BLaER1 (cell line): ENCODE measurements around the gene EDDM13.
"Not testable (repeated sequence)": the region's sequence is repeated elsewhere in the genome, so short reads cannot be mapped to it uniquely, and the experiment has no call there.

Experiments used
- H3K27ac ChIP-seq: shearing (Covaris generic); formaldehyde crosslinking; 2 replicates; pipeline ENCODE4 v1.8.1; 2022
- H3K27me3 ChIP-seq: shearing (Covaris generic); formaldehyde crosslinking; 2 replicates; pipeline ENCODE4 v1.8.1; 2022
- H3K36me3 ChIP-seq: shearing (Covaris generic); formaldehyde crosslinking; 2 replicates; pipeline ENCODE4 v1.8.1; 2022
- H3K4me1 ChIP-seq: shearing (Covaris generic); formaldehyde crosslinking; 2 replicates; pipeline ENCODE4 v1.8.1; 2022
- H3K4me2 ChIP-seq: shearing (Covaris generic); formaldehyde crosslinking; 2 replicates; pipeline ENCODE4 v1.8.1; 2022
- H3K4me3 ChIP-seq: shearing (Covaris generic); formaldehyde crosslinking; 2 replicates; pipeline ENCODE4 v1.8.1; 2022
- H3K9ac ChIP-seq: shearing (Covaris generic); formaldehyde crosslinking; 2 replicates; pipeline ENCODE4 v1.8.1; 2022
- H3K9me3 ChIP-seq: shearing (Covaris generic); formaldehyde crosslinking; 2 replicates; pipeline ENCODE4 v1.8.1; 2022
- H4K20me1 ChIP-seq: shearing (Covaris generic); formaldehyde crosslinking; 2 replicates; pipeline ENCODE4 v1.8.1; 2022
- Cebpa-rat ChIP-seq: shearing (Covaris generic); IDR thresholded peaks from 2 replicates; pipeline ENCODE4 v1.8.1; 2022

Gene EDDM13

DNA sequence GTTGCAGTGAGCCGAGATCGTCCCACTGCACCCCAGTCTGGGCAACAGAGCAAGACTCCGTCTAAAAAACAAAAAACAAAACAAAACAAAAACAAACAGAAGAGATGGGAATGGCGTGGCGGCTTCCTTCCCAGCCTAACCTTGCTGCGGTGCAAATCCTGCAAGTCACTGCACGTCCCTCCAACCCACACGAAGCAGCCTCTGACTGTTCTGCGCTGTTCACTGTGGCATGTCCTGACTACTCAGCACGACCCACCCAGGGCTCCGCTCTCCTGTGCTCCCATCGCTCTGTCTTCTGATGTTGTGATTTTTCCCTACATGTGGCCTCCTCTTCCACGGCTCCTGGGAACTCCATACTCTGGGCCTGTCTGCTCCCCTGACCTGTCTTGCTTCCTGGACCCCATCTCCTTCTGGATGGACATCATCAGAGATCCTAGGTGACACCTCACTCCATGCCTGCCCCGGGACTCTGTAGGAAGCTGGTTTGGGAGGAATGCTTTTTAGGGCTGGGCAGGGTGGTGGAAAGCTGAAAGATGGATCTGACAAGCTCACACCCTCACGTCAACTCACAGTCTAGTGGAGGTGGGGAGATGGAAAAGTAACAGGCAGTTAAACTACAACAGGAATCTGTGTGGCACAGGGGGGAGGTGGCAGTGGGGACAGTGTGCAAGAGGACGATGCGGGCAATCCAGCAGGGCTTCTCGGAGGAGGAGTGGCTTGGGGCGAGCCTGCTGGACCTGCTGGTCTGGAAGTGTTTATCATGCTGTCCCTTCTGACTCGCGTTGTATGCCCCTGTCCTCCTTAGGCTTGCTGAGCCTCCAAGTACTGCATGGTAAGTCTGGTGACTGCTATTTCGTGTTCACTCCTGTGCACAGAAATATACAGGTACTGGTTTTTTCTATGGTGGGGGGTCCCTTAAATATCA, 23.2 kb downstream of the EDDM13 start:
- Histone ChIP-seq H4K20me1 (no peaks in the 10 kb centered on the region), H3K9me3 (no peaks in the 10 kb centered on the region), H3K4me1 (no peaks in the 10 kb centered on the region), H3K4me3 (no peak overlapping the region), H3K9ac (no peak overlapping the region), H3K27me3 (no peaks in the 10 kb centered on the region), H3K36me3 (peaks cover 41% of the 10 kb centered on the region; the same call in 1 of the 2 replicates), H3K4me2 (no peak overlapping the region), H3K27ac (no peak overlapping the region)
- TF ChIP-seq Cebpa-rat, result no peak

GRCh38 chr19:56297010-56297409, 24.5 kb downstream of the EDDM13 start:
- Histone ChIP-seq H3K4me2 (no peak overlapping the region), H3K4me3 (no peak overlapping the region), H4K20me1 (no peaks in the 10 kb centered on the region), H3K36me3 (peaks cover 37% of the 10 kb centered on the region; the same call in 1 of the 2 replicates), H3K9me3 (no peaks in the 10 kb centered on the region), H3K9ac (no peak overlapping the region), H3K27ac (no peak overlapping the region), H3K4me1 (peaks cover 7% of the 10 kb centered on the region), H3K27me3 (no peaks in the 10 kb centered on the region)
- TF ChIP-seq Cebpa-rat, result no peak

GRCh38 chr19:56299688-56300087, 27.1 kb downstream of the EDDM13 start:
- Histone ChIP-seq H3K9ac (no peak overlapping the region), H3K36me3 (peaks cover 25% of the 10 kb centered on the region; the same call in 1 of the 2 replicates), H3K9me3 (no peaks in the 10 kb centered on the region), H4K20me1 (no peaks in the 10 kb centered on the region), H3K27ac (no peak overlapping the region), H3K4me3 (no peak overlapping the region), H3K27me3 (no peaks in the 10 kb centered on the region), H3K4me2 (no peak overlapping the region), H3K4me1 (peaks cover 9% of the 10 kb centered on the region)
- TF ChIP-seq Cebpa-rat, result no peak

DNA sequence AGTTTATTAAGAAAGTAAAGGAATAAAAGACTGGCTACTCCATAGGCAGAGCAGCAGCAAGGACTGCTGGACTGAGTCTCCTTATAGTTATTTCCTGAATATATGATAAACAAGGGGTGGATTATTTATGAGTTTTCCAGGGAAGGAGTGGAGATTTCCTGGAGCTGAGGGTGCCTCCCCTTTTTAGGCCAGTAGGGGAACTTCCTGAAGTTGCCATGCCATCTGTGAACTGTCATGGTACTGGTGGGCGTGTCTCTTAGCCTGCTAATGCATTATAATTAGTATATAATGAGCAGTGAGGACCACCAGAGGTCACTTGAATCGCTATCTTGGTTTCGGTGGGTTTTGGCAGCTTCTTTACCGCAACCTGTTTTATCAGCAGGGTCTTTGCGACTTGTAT, 28.6 kb downstream of the EDDM13 start:
- peaks cover 26% of the 10 kb centered on the region; the same call in 1 of the 2 replicates for H3K36me3 ChIP-seq
- peaks cover 9% of the 10 kb centered on the region for H3K4me1 ChIP-seq
- no peak overlapping the region for H3K27ac ChIP-seq
- H3K4me3 ChIP-seq, result no peak overlapping the region
- no peaks in the 10 kb centered on the region for H3K27me3 ChIP-seq
- peak overlapping the region; percentile 72 for H3K4me2 ChIP-seq
- no peaks in the 10 kb centered on the region for H3K9me3 ChIP-seq
- H4K20me1 ChIP-seq, result no peaks in the 10 kb centered on the region
- no peak for TF ChIP-seq Cebpa-rat
- H3K9ac ChIP-seq, result no peak overlapping the region

GRCh38 chr19:56301886-56302620, 29.5 kb downstream of the EDDM13 start:
- peak overlapping the region; percentile 72 for H3K4me2 ChIP-seq
- no peak for TF ChIP-seq Cebpa-rat
- peaks cover 9% of the 10 kb centered on the region for H3K4me1 ChIP-seq
- no peaks in the 10 kb centered on the region for H3K27me3 ChIP-seq
- H4K20me1 ChIP-seq, result no peaks in the 10 kb centered on the region
- H3K4me3 ChIP-seq, result peak overlapping the region; percentile 5; the same call in 1 of the 2 replicates
- no peaks in the 10 kb centered on the region for H3K9me3 ChIP-seq
- H3K9ac ChIP-seq, result no peak overlapping the region
- H3K27ac ChIP-seq, result peak overlapping the region; percentile 56
- peaks cover 26% of the 10 kb centered on the region; the same call in 1 of the 2 replicates for H3K36me3 ChIP-seq

GRCh38 chr19:56304243-56304642, 31.7 kb downstream of the EDDM13 start:
- Histone ChIP-seq H4K20me1 (no peaks in the 10 kb centered on the region), H3K27me3 (no peaks in the 10 kb centered on the region), H3K4me2 (no peak overlapping the region), H3K9ac (no peak overlapping the region), H3K9me3 (no peaks in the 10 kb centered on the region), H3K27ac (no peak overlapping the region), H3K36me3 (peaks cover 34% of the 10 kb centered on the region; the same call in 1 of the 2 replicates), H3K4me1 (peaks cover 9% of the 10 kb centered on the region), H3K4me3 (no peak overlapping the region)
- TF ChIP-seq Cebpa-rat, result no peak

DNA sequence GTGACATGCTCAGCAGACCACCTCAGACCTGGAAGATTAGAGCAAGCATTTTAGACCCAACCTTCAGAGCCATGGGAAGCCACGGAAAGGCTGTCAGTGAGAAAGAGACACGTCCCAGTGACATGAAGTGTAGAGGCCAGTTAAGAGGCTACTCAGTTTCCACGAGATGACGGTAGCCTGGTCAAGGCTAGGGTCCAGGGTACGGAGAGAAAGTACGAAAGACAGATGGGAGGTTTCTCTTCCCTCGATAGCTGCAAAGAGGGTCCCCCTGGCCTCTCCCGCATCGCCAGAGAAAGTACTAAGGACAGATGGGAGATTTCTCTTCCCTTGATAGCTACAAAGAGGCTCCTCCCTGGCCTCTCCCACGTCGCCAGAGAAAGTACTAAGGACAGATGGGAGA, 33.5 kb downstream of the EDDM13 start:
- Histone ChIP-seq H3K4me3 (no peak overlapping the region), H3K27ac (no peak overlapping the region), H3K4me1 (peaks cover 9% of the 10 kb centered on the region), H3K9ac (no peak overlapping the region), H3K36me3 (peaks cover 50% of the 10 kb centered on the region), H3K4me2 (no peak overlapping the region), H4K20me1 (no peaks in the 10 kb centered on the region), H3K27me3 (no peaks in the 10 kb centered on the region), H3K9me3 (no peaks in the 10 kb centered on the region)
- TF ChIP-seq Cebpa-rat, result no peak

GRCh38 chr19:56307062-56307461, 34.5 kb downstream of the EDDM13 start:
- not testable (repeated sequence) for H3K27ac ChIP-seq, H3K9ac ChIP-seq, H3K27me3 ChIP-seq, H3K4me1 ChIP-seq, H4K20me1 ChIP-seq, H3K4me2 ChIP-seq, H3K9me3 ChIP-seq, H3K4me3 ChIP-seq
- peaks cover 50% of the 10 kb centered on the region for H3K36me3 ChIP-seq

DNA sequence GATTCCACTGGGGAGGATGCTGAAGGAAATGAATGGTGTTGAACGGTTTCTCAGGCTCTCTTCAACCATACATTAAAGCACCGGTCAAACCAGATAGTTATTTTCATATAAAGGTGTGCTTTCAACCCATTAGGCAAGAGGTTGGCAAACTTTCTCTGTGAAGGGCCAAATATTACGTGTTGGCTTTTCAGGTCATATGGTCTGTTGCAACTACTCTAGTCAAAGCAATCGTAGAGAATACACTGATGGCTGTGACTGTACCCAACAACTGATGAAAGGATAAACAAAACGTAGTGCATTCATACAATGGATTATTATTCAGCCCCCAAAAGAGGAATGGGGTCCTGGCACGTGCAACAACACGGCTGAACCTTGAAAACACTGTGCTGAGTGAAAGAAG, 36.2 kb downstream of the EDDM13 start:
- Histone ChIP-seq H3K27me3 (no peaks in the 10 kb centered on the region), H3K9ac (no peak overlapping the region), H3K4me2 (no peak overlapping the region), H3K36me3 (peaks cover 46% of the 10 kb centered on the region), H3K9me3 (no peaks in the 10 kb centered on the region), H3K27ac (no peak overlapping the region), H3K4me1 (peaks cover 16% of the 10 kb centered on the region), H3K4me3 (no peak overlapping the region), H4K20me1 (no peaks in the 10 kb centered on the region)
- TF ChIP-seq Cebpa-rat, result no peak

DNA sequence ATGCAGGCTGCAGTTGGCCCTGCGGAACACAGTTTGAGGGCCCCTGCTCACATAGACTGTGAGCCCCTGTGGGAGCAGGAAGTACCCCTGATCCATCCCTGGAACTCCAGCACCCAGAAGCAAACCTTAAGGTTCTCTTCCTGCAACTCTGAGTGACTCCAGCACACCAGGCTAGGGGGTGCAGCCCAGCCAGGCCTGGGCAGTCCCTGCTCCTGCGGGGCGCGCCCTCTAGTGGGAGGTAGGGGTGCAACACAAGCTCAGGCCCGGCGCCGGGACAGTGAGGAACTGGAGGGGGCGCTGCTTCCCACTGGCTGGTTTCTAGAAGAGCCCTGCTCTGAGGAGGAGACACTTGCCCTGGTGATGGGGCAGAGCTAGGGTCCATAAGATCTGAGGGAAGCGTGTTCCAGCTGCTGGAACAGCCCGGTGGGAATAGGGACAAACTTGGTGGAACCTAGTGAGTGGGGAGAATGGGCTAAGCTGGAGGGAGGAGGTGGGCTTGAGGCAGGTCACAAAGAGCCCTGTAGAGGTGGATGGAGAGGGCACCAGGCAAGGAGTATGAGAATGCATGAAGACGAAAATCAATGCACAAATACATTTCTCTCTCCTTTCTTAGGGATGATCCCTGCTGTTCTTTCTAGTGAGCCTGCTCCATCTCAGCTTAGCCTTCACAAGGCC, 37.1 kb downstream of the EDDM13 start:
- Histone ChIP-seq H3K4me2 (no peak overlapping the region), H3K27ac (no peak overlapping the region), H3K27me3 (no peaks in the 10 kb centered on the region), H3K9ac (no peak overlapping the region), H3K36me3 (peaks cover 39% of the 10 kb centered on the region), H4K20me1 (no peaks in the 10 kb centered on the region), H3K9me3 (no peaks in the 10 kb centered on the region), H3K4me1 (peaks cover 19% of the 10 kb centered on the region), H3K4me3 (no peak overlapping the region)
- no peak for TF ChIP-seq Cebpa-rat
